Mesothelial cell of epicardium (in vitro differentiated cells): Measurements from ENCODE around the gene TMEM116. TPM values are rescaled to one million over a fixed set of nuclear protein-coding genes. Genes with fewer than 3 reads are reported as not detected.

Experiments used
- DNase-seq, 2 experiments: peaks; one replicate each; pipeline ENCODE4 v3.0.0; 2021; ENCODE audit warnings: low spot score in 2 of 2; ENCODE audit not compliant: unreplicated experiment in 2 of 2
- H3K27ac Mint-ChIP-seq: 2 replicates; pipeline ENCODE4 v1.8.0; 2021; ENCODE audit warnings: mixed read lengths
- H3K27me3 Mint-ChIP-seq: 2 replicates; pipeline ENCODE4 v1.8.0; 2021; ENCODE audit warnings: low read depth, mixed read lengths
- H3K36me3 Mint-ChIP-seq: 2 replicates; pipeline ENCODE4 v1.8.0; 2021; ENCODE audit warnings: mixed read lengths
- H3K4me1 Mint-ChIP-seq: 2 replicates; pipeline ENCODE4 v1.8.0; 2021; ENCODE audit warnings: mixed read lengths
- H3K4me3 Mint-ChIP-seq: 2 replicates; pipeline ENCODE4 v1.8.0; 2021; ENCODE audit warnings: mild to moderate bottlenecking, moderate library complexity, mixed read lengths
- H3K9me3 Mint-ChIP-seq: 2 replicates; pipeline ENCODE4 v1.8.0; 2021; ENCODE audit warnings: mixed read lengths
- microRNA-seq: library from miRNA; unstranded; fragments of <30 nt; microRNA quantifications from one replicate; pipeline ENCODE4 v1.2.0, GENCODE V29; 2021; ENCODE audit warnings: inconsistent platforms, mixed read lengths
- total RNA-seq: library from RNA; stranded (reverse); gene quantifications from 3 replicates; pipeline ENCODE4 v1.2.1, GENCODE V29; 2021
- TF ChIP-seq, protein P1 (sequence below): fragments of 200-600 bp; sonication (generic); IDR thresholded peaks from one replicate; pipeline ENCODE4 v1.5.0; 2021; ENCODE audit warnings: antibody characterized with exemption; ENCODE audit not compliant: unreplicated experiment

Gene TMEM116
- total RNA-seq, 1 donor from 2014 or later = 12.0 TPM

DNA sequence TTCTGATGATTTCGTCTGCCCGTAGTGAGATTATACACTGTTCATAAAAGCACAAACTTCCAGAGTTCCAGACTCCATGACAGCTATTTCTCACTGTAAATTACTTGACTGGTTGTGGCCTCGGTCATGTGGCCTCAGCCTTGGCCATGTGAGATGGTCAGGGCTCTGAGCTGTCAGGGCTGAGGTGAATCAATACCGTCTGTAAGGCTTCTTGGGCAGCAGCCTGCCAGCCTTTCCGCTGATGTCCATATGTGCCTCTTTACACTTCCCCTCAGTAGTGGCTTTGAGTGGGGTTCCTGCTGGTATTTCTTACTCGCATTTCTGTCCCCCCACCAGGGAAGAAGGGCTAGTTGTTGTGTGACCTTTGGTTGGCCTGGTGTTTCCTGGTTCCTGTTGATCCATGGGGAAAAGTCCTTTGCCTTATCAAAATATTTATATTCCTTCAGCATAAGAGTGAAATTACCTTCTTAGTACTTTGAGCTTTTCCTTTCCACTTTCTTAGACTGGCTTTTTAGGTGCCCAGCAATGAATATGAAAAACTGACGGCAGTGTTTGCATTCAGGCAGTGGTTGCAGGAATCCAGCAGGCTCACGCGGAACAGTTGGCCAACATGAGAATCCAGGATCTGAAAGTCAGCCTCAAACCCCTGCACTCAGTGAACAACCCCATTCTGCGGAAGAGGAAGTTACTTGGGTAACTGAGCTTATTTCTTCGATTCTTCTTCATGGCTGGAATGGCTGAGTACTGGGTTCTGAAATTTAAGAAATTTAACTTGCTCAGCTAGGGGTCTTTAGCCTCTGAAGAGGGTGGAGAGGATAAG lies 124.8 kb downstream of the TMEM116 start:
- Mint-ChIP-seq H3K9me3 (no peaks in the 10 kb centered on the region), H3K36me3 (peaks cover 51% of the 10 kb centered on the region), H3K27me3 (no peaks in the 10 kb centered on the region), H3K4me3 (no peak overlapping the region), H3K4me1 (no peaks in the 10 kb centered on the region), H3K27ac (no peak overlapping the region)
- TF ChIP-seq, protein P1, sequence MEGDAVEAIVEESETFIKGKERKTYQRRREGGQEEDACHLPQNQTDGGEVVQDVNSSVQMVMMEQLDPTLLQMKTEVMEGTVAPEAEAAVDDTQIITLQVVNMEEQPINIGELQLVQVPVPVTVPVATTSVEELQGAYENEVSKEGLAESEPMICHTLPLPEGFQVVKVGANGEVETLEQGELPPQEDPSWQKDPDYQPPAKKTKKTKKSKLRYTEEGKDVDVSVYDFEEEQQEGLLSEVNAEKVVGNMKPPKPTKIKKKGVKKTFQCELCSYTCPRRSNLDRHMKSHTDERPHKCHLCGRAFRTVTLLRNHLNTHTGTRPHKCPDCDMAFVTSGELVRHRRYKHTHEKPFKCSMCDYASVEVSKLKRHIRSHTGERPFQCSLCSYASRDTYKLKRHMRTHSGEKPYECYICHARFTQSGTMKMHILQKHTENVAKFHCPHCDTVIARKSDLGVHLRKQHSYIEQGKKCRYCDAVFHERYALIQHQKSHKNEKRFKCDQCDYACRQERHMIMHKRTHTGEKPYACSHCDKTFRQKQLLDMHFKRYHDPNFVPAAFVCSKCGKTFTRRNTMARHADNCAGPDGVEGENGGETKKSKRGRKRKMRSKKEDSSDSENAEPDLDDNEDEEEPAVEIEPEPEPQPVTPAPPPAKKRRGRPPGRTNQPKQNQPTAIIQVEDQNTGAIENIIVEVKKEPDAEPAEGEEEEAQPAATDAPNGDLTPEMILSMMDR = no peak
- DNase-seq = no peak

- Mint-ChIP-seq H3K27ac (no peak overlapping the region), H3K36me3 (peaks cover 49% of the 10 kb centered on the region), H3K27me3 (no peaks in the 10 kb centered on the region), H3K4me3 (no peak overlapping the region), H3K9me3 (no peaks in the 10 kb centered on the region), H3K4me1 (no peaks in the 10 kb centered on the region)
- DNase-seq = no peak
- TF ChIP-seq, protein P1 = no peak
Measured at GRCh38 chr12:111886662-111887545, 126.1 kb downstream of the TMEM116 start.

DNA sequence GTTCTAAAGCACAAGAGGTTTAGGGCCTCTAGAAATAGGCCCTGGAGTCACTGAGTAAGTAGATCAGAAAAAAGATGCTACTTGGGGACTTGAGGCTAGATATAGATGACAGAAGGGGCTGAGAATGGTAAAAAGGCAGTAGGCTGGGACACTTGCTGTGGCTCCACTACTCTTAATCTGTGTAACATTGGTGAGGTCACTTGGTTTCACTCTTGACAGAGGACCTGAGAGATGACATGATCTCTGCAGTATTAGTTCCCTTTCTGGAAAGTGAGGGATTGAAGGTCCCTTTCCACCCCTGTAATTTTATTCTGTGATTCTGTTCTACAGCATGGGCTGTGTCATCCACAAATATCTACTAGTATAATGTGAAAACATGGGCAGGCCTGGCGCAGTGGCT lies 131.2 kb downstream of the TMEM116 start:
- Mint-ChIP-seq H3K27ac (no peak overlapping the region), H3K4me3 (no peak overlapping the region), H3K9me3 (no peaks in the 10 kb centered on the region), H3K4me1 (no peaks in the 10 kb centered on the region), H3K36me3 (peaks cover 53% of the 10 kb centered on the region), H3K27me3 (no peaks in the 10 kb centered on the region)
- TF ChIP-seq, protein P1 = no peak
- no peak for DNase-seq

Small RNA genes within 50 kb of the gene (microRNA-seq; reads per million reads assigned to microRNA genes)
- not detected for gene MIR3657

Other genes with a start within 250 kb of the TMEM116 start
- gene ALDH2, start 246.2 kb downstream of the TMEM116 start, total RNA-seq = 41.6 to 45.8 TPM (median 41.7 TPM) in 3 replicates
- 64.5 to 71.2 TPM (median 70.9 TPM) in 3 replicates for gene MAPKAPK5, start 170.9 kb downstream of the TMEM116 start, total RNA-seq
- gene ERP29, start 261 bp upstream of the TMEM116 start, total RNA-seq = 96.6 to 97.6 TPM (median 97.5 TPM) in 3 replicates
- gene NAA25, start 95.6 kb upstream of the TMEM116 start, total RNA-seq = 37.3 to 43.8 TPM (median 37.4 TPM) in 3 replicates
- 35.0 to 36.5 TPM (median 36.1 TPM) in 3 replicates for gene TRAFD1, start 112.4 kb upstream of the TMEM116 start, total RNA-seq